ENCODE data around the gene MAPK1. TPM values are rescaled to one million over a fixed set of nuclear protein-coding genes. Genes with fewer than 3 reads are reported as not detected.

The MAPK1 gene
- total RNA-seq, 4 donors from 2014 or later, result 29.4 to 47.3 (median 33.1) TPM

GRCh38 chr22:21736948-21737347, 130.5 kb downstream of the MAPK1 start:
- TF ChIP-seq, protein P1, sequence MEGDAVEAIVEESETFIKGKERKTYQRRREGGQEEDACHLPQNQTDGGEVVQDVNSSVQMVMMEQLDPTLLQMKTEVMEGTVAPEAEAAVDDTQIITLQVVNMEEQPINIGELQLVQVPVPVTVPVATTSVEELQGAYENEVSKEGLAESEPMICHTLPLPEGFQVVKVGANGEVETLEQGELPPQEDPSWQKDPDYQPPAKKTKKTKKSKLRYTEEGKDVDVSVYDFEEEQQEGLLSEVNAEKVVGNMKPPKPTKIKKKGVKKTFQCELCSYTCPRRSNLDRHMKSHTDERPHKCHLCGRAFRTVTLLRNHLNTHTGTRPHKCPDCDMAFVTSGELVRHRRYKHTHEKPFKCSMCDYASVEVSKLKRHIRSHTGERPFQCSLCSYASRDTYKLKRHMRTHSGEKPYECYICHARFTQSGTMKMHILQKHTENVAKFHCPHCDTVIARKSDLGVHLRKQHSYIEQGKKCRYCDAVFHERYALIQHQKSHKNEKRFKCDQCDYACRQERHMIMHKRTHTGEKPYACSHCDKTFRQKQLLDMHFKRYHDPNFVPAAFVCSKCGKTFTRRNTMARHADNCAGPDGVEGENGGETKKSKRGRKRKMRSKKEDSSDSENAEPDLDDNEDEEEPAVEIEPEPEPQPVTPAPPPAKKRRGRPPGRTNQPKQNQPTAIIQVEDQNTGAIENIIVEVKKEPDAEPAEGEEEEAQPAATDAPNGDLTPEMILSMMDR (IDR thresholded peaks at IDR 0.05; ENCODE audit: low read depth), result no peak

GRCh38 chr22:21736084-21736642, 131.3 kb downstream of the MAPK1 start:
- TF ChIP-seq, protein P1 (IDR thresholded peaks at IDR 0.05; ENCODE audit: low read depth), result no peak

DNA sequence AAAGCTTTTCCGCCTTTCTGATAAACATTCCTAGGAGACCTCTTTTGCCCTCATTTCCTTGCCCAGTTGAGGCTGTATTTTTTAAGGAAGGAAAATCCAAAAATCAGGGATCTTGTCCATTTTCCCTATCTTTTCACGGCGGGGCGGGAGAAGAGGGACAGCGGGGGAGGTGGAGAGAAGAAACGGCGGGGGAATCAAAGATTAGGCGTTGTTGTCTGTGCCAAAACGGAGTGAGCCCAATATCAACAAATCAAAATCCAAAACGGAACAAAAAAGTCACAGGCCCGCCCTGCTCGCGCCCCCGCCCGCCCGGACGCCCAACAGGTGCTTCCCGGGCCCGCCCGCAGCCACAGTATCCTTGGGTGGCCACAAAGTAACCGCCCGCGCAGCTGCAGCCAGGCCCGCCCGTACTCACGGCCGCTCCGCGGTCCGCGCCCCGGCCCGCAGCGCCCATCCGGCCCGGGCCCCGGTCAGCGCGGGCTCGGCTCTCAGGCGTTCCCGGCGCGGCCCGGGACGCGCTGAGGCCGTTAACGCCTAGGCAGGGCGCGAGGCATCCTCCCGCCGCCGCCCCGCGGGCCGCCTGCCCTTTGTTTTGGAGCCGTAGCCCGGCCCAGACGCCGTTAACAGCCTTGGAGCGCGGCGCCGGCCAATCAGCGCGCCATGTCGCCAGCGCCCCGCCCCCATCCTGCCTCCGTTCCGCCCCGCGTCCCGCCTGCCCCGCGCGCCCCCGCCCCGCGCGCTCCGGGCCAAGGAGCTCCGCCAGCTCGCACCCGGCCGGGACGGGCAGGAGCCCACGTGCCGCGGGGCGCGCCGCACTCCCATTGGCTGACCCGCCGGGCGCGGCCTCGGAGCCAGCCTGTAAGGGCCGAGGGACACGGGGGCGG, 132.0 kb downstream of the MAPK1 start, which contains the start of gene YPEL1:
TSS of gene YPEL1 (minus strand) at position 595 of the 884 bp plus-strand sequence. CDS start 25,050 bp downstream, outside the sequence.
- TF ChIP-seq, protein P1 (IDR thresholded peaks at IDR 0.05; ENCODE audit: low read depth), result no peak

- TF ChIP-seq, protein P1 (IDR thresholded peaks at IDR 0.05; ENCODE audit: low read depth), result no peak
Measured at GRCh38 chr22:21734540-21735199, 132.8 kb downstream of the MAPK1 start.

DNA sequence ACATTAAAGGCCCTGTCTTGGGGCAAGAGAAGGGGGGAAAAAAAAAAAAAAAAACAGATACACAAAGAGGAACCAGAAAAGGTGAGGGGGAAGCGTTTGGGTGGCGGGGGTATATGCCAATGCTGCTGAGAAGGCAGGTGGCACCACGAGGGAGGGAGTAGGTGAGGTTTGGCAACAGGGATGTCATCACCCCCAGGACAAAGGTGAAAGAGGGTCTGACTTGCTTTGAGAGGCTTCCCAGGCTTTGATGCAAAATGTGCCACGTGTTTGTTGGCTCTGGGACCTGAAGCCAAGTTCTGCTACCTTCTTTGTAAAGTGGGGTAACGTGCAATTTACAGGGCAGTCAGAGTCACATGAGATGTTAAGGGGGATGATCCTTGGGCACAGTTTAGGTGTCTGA, 135.9 kb downstream of the MAPK1 start:
- TF ChIP-seq, protein P1 (IDR thresholded peaks at IDR 0.05; ENCODE audit: low read depth), result no peak

- TF ChIP-seq, protein P1 (IDR thresholded peaks at IDR 0.05; ENCODE audit: low read depth), result no peak
Measured at GRCh38 chr22:21730535-21731308, 136.7 kb downstream of the MAPK1 start.

Measured in subcutaneous adipose tissue (tissue), 4 donors.